K562 (cell line): Measurements from ENCODE around the gene GRPEL2. TPM values are rescaled to one million over a fixed set of nuclear protein-coding genes. Genes with fewer than 3 reads are reported as not detected.
A peak's percentile ranks its signal among the peaks of the same experiment; 100 is the strongest.

Source experiments
- BMI1 ChIP-seq: fragments of 150-350 bp; IDR thresholded peaks from 2 replicates; pipeline ENCODE4 v1.6.1; 2014; ENCODE audit warnings: low read length
- EHMT2 ChIP-seq: fragments of 450-650 bp; IDR thresholded peaks from 2 replicates; pipeline ENCODE4 v1.6.1; 2018; ENCODE audit warnings: antibody characterized with exemption
- ETV1 ChIP-seq: fragments of 450-650 bp; conservative IDR thresholded peaks from 2 replicates; pipeline ENCODE4 v1.6.1; 2016; ENCODE audit warnings: missing genetic modification characterization, control low read depth, low read depth, missing compliant biosample characterization
- HDGF ChIP-seq: fragments of 450-650 bp; IDR thresholded peaks from 2 replicates; pipeline ENCODE4 v1.6.1; 2016
- HMGN3 ChIP-seq: IDR thresholded peaks from 2 replicates; pipeline ENCODE4 v1.6.1; 2011; ENCODE audit warnings: borderline replicate concordance, low read depth, mild to moderate bottlenecking, mixed read lengths, low read length; ENCODE audit not compliant: insufficient read length; ENCODE audit errors: extremely low read depth
- HNRNPUL1 ChIP-seq: fragments of 200-400 bp; formaldehyde crosslinking; IDR thresholded peaks from 2 replicates; pipeline ENCODE4 v1.6.1; 2017; ENCODE audit warnings: low read length
- ILF3 ChIP-seq: fragments of 450-650 bp; IDR thresholded peaks from 2 replicates; pipeline ENCODE4 v1.6.1; 2018; ENCODE audit warnings: antibody characterized with exemption, mild to moderate bottlenecking, moderate library complexity, borderline replicate concordance
- MAFK ChIP-seq: IDR thresholded peaks from 2 replicates; pipeline ENCODE4 v1.6.1; 2011; ENCODE audit warnings: low read length, improper control_type of control experiment
- NFIX ChIP-seq: fragments of 250-450 bp; sonication (Bioruptor Pico); IDR thresholded peaks from 2 replicates; pipeline ENCODE4 v1.4.0; 2020; ENCODE audit warnings: low read depth, mild to moderate bottlenecking, moderate library complexity
- NR2F6 ChIP-seq: fragments of 450-650 bp; formaldehyde crosslinking; IDR thresholded peaks from 2 replicates; pipeline ENCODE4 v1.4.0; 2020; ENCODE audit warnings: mild to moderate bottlenecking
- RHOXF2B ChIP-seq: fragments of 250-450 bp; sonication (Bioruptor Pico); conservative IDR thresholded peaks from 2 replicates; pipeline ENCODE4 v1.5.1; 2021
- SMAD1 ChIP-seq: fragments of 150-350 bp; IDR thresholded peaks from 2 replicates; pipeline ENCODE4 v1.6.1; 2014; ENCODE audit warnings: low read length, low read depth; ENCODE audit not compliant: partially characterized antibody
- SMARCA4 ChIP-seq: fragments of 450-650 bp; IDR thresholded peaks from 2 replicates; pipeline ENCODE4 v1.6.1; 2016
- SMC3 ChIP-seq: conservative IDR thresholded peaks from 2 replicates; pipeline ENCODE4 v1.6.1; 2011; ENCODE audit warnings: low read depth, low read length, improper control_type of control experiment; ENCODE audit not compliant: insufficient read depth
- SRSF3 ChIP-seq: fragments of 200-400 bp; formaldehyde crosslinking; IDR thresholded peaks from 2 replicates; pipeline ENCODE4 v1.6.1; 2016; ENCODE audit warnings: mild to moderate bottlenecking, low read length, moderate library complexity; ENCODE audit not compliant: insufficient read depth
- SUPT5H ChIP-seq: fragments of 450-650 bp; IDR thresholded peaks from 2 replicates; pipeline ENCODE4 v1.6.1; 2016
- ZNF197 ChIP-seq: fragments of 200-800 bp; sonication (Bioruptor generic); IDR thresholded peaks from 2 replicates; pipeline ENCODE4 v1.6.1; 2016; ENCODE audit warnings: low read depth, missing genetic modification characterization, missing compliant biosample characterization
- ZNF584 ChIP-seq: fragments of 200-800 bp; sonication (Bioruptor generic); IDR thresholded peaks from 2 replicates; pipeline ENCODE4 v1.6.1; 2016; ENCODE audit warnings: low read depth, mild to moderate bottlenecking, missing genetic modification characterization, missing compliant biosample characterization
- ZNF589 ChIP-seq: fragments of 200-800 bp; sonication (Bioruptor generic); IDR thresholded peaks from 2 replicates; pipeline ENCODE4 v1.6.1; 2016; ENCODE audit warnings: low read depth, missing genetic modification characterization, missing compliant biosample characterization
- polyA plus RNA-seq, 8 experiments: library from polyadenylated mRNA; depleted of rRNA in 4 of 8; stranded (reverse) in 5 of 8; unstranded in 3 of 8; fragments of >200 nt; fragmentation: Nextera tagmentation in 2 of 8; fragmentation: Illumina TruSeq in 1 of 8; extraction: Ambion mirVana in 2 of 8; extraction: Trizol in 1 of 8; gene quantifications; 2 replicates each; pipeline versions ENCODE4 v1.2.1 to v1.2.3, GENCODE V29; 2011 to 2014; ENCODE audit warnings: inconsistent platforms in 1 of 8, missing spikeins in 1 of 8
- total RNA-seq, 7 experiments: library from RNA; depleted of rRNA in 6 of 7; stranded (reverse); fragments of >200 nt in 6 of 7; fragmentation: Illumina TruSeq in 2 of 7; extraction: Trizol in 2 of 7; gene quantifications; 2 replicates each; pipeline versions ENCODE4 v1.2.1 to v1.2.3, GENCODE V29; 2011 to 2021; ENCODE audit warnings: low replicate concordance in 1 of 7
- TF ChIP-seq, protein P1 (sequence below): sonication (generic); formaldehyde crosslinking; IDR thresholded peaks from 2 replicates; pipeline ENCODE4 v1.8.0; 2022; ENCODE audit warnings: mild to moderate bottlenecking, missing genetic modification reagents, borderline replicate concordance
- TF ChIP-seq, protein P2 (sequence below): IDR thresholded peaks from 3 replicates; pipeline ENCODE4 v1.6.1; 2011; ENCODE audit warnings: borderline replicate concordance, mild to moderate bottlenecking, moderate library complexity; ENCODE audit not compliant: insufficient read length; ENCODE audit errors: extremely low read depth
- TF ChIP-seq, protein P3 (sequence below): fragments of 250-450 bp; sonication (Bioruptor Pico); IDR thresholded peaks from 2 replicates; pipeline ENCODE4 v1.5.0; 2021
- TF ChIP-seq, protein P4 (sequence below): fragments of 250-450 bp; sonication (Bioruptor Pico); IDR thresholded peaks from 2 replicates; pipeline ENCODE4 v1.8.0; 2022; ENCODE audit warnings: moderate library complexity, mild to moderate bottlenecking, inconsistent platforms

Gene GRPEL2
- total and polyA plus RNA-seq, 9 of the 15 experiments (the other 6 are each of a cell fraction or from before 2014, with no cell fraction given), result 11.2 to 40.5 (median 25.8) TPM

DNA sequence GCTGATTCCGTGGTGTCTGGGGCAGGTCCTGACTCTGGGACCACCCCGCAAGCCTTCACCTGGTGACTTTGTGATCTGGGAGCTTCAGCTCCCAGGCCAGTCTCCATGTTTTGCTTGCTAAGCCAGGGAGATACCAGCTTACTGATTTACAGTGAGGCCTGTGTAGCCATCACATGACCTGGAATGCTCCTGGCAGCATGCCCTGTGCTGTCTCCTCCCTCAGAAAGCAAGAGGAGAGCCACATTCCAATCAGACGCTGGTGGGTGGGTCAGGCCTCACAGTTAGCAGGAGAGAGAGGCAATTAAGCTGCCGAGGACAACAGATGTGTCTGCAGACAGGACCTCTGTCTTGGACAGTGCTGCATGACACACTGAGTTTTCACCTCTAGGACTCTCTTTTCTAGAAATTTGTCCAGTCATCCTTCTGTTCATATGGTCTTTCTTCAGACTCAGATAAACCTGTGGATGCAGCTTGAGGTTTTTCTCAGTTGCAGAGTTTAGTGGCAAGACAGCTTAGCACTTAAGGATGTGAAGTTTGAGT is 24.4 kb upstream of the GRPEL2 start (continued):
- TF ChIP-seq, protein P1, sequence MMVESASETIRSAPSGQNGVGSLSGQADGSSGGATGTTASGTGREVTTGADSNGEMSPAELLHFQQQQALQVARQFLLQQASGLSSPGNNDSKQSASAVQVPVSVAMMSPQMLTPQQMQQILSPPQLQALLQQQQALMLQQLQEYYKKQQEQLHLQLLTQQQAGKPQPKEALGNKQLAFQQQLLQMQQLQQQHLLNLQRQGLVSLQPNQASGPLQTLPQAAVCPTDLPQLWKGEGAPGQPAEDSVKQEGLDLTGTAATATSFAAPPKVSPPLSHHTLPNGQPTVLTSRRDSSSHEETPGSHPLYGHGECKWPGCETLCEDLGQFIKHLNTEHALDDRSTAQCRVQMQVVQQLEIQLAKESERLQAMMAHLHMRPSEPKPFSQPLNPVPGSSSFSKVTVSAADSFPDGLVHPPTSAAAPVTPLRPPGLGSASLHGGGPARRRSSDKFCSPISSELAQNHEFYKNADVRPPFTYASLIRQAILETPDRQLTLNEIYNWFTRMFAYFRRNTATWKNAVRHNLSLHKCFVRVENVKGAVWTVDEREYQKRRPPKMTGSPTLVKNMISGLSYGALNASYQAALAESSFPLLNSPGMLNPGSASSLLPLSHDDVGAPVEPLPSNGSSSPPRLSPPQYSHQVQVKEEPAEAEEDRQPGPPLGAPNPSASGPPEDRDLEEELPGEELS (CRISPR knock-in tag), result no peak
- TF ChIP-seq, protein P2, sequence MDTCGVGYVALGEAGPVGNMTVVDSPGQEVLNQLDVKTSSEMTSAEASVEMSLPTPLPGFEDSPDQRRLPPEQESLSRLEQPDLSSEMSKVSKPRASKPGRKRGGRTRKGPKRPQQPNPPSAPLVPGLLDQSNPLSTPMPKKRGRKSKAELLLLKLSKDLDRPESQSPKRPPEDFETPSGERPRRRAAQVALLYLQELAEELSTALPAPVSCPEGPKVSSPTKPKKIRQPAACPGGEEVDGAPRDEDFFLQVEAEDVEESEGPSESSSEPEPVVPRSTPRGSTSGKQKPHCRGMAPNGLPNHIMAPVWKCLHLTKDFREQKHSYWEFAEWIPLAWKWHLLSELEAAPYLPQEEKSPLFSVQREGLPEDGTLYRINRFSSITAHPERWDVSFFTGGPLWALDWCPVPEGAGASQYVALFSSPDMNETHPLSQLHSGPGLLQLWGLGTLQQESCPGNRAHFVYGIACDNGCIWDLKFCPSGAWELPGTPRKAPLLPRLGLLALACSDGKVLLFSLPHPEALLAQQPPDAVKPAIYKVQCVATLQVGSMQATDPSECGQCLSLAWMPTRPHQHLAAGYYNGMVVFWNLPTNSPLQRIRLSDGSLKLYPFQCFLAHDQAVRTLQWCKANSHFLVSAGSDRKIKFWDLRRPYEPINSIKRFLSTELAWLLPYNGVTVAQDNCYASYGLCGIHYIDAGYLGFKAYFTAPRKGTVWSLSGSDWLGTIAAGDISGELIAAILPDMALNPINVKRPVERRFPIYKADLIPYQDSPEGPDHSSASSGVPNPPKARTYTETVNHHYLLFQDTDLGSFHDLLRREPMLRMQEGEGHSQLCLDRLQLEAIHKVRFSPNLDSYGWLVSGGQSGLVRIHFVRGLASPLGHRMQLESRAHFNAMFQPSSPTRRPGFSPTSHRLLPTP, result no peak
- no peak for TF ChIP-seq ZNF197
- TF ChIP-seq EHMT2, result peak; percentile 60; the same call in 1 of the 2 replicates
- peak; percentile 89 for TF ChIP-seq SMARCA4
- no peak for TF ChIP-seq ZNF589 (CRISPR knock-in tag)
- no peak for TF ChIP-seq NR2F6
- TF ChIP-seq ZNF584 (CRISPR knock-in tag), result peak; percentile 71
- TF ChIP-seq HNRNPUL1, result no peak
- no peak for TF ChIP-seq NFIX (CRISPR knock-in tag)
- TF ChIP-seq RHOXF2B, result no peak
- TF ChIP-seq BMI1, result no peak
- peak; percentile 92 for TF ChIP-seq MAFK
- TF ChIP-seq ILF3, result no peak
- no peak; the same call in 1 of the 2 replicates for TF ChIP-seq SUPT5H
- no peak for TF ChIP-seq HMGN3
- TF ChIP-seq SMAD1, result no peak
- TF ChIP-seq, protein P3, sequence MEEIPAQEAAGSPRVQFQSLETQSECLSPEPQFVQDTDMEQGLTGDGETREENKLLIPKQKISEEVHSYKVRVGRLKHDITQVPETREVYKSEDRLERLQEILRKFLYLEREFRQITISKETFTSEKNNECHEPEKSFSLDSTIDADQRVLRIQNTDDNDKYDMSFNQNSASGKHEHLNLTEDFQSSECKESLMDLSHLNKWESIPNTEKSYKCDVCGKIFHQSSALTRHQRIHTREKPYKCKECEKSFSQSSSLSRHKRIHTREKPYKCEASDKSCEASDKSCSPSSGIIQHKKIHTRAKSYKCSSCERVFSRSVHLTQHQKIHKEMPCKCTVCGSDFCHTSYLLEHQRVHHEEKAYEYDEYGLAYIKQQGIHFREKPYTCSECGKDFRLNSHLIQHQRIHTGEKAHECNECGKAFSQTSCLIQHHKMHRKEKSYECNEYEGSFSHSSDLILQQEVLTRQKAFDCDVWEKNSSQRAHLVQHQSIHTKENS (CRISPR knock-in tag), result no peak
- TF ChIP-seq ETV1 (tag), result no peak
- 0 out of 2 replicates have a peak, but pooled peaks have one; percentile 63 for TF ChIP-seq HDGF
- TF ChIP-seq, protein P4, sequence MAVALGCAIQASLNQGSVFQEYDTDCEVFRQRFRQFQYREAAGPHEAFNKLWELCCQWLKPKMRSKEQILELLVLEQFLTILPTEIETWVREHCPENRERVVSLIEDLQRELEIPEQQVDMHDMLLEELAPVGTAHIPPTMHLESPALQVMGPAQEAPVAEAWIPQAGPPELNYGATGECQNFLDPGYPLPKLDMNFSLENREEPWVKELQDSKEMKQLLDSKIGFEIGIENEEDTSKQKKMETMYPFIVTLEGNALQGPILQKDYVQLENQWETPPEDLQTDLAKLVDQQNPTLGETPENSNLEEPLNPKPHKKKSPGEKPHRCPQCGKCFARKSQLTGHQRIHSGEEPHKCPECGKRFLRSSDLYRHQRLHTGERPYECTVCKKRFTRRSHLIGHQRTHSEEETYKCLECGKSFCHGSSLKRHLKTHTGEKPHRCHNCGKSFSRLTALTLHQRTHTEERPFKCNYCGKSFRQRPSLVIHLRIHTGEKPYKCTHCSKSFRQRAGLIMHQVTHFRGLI (CRISPR knock-in tag), result no peak
- no peak for TF ChIP-seq SMC3
- no peak for TF ChIP-seq SRSF3
